GM19452 (cell line): ENCODE results near the gene CARD10.

ENCODE experiments used
- ATAC-seq: cut with Tn5 transposase; IDR thresholded peaks from one replicate; pipeline ENCODE4 v1.9.1; 2021; ENCODE audit not compliant: unreplicated experiment

The CARD10 gene

GRCh38 chr22:37488337-37489135, 30.7 kb downstream of the CARD10 start:
- ATAC-seq = no peak

GRCh38 chr22:37487571-37487970, 31.6 kb downstream of the CARD10 start:
- no peak for ATAC-seq

- ATAC-seq = no peak
Observed at GRCh38 chr22:37487129-37487528, 32.1 kb downstream of the CARD10 start.

- ATAC-seq = peak; percentile 61
Observed at GRCh38 chr22:37486224-37486845, 32.9 kb downstream of the CARD10 start, which contains the start of gene MFNG. Gene MFNG (minus strand): TSS chr22:37486384. CDS start chr22:37486177, 207 bp downstream.

- ATAC-seq = peak; percentile 9
Observed at GRCh38 chr22:37485395-37486223, 33.6 kb downstream of the CARD10 start.

GRCh38 chr22:37484480-37485394, 34.5 kb downstream of the CARD10 start:
- ATAC-seq = no peak

- no peak for ATAC-seq
Observed at GRCh38 chr22:37483050-37483449, 36.2 kb downstream of the CARD10 start.

- no peak for ATAC-seq
Observed at GRCh38 chr22:37482244-37482643, 37.0 kb downstream of the CARD10 start.

- ATAC-seq = no peak
Observed at GRCh38 chr22:37481347-37481907, 37.8 kb downstream of the CARD10 start.

GRCh38 chr22:37480387-37481346, 38.5 kb downstream of the CARD10 start:
- ATAC-seq = no peak

GRCh38 chr22:37479196-37479595, 40.0 kb downstream of the CARD10 start:
- ATAC-seq = no peak

- no peak for ATAC-seq
Observed at GRCh38 chr22:37476389-37477329, 42.6 kb downstream of the CARD10 start.

- ATAC-seq = no peak
Observed at GRCh38 chr22:37474447-37475090, 44.6 kb downstream of the CARD10 start.

- no peak for ATAC-seq
Observed at GRCh38 chr22:37473437-37473946, 45.7 kb downstream of the CARD10 start.

- ATAC-seq = no peak
Observed at GRCh38 chr22:37472418-37473006, 46.7 kb downstream of the CARD10 start.

- no peak for ATAC-seq
Observed at GRCh38 chr22:37471727-37472417, 47.3 kb downstream of the CARD10 start.
